B cell (primary cell): ENCODE measurements around the gene RPL14.

Experiments used
- EZH2 ChIP-seq: IDR thresholded peaks from 2 replicates; pipeline ENCODE4 v1.6.1; 2012; ENCODE audit warnings: borderline replicate concordance, low read depth, mild to moderate bottlenecking, moderate library complexity, low read length; ENCODE audit not compliant: insufficient read depth, poor library complexity, severe bottlenecking
- TF ChIP-seq, protein P1 (sequence below): fragments of 200-600 bp; IDR thresholded peaks from one replicate; pipeline ENCODE4 v1.8.0; 2022; ENCODE audit warnings: antibody characterized with exemption, mild to moderate bottlenecking

DNA sequence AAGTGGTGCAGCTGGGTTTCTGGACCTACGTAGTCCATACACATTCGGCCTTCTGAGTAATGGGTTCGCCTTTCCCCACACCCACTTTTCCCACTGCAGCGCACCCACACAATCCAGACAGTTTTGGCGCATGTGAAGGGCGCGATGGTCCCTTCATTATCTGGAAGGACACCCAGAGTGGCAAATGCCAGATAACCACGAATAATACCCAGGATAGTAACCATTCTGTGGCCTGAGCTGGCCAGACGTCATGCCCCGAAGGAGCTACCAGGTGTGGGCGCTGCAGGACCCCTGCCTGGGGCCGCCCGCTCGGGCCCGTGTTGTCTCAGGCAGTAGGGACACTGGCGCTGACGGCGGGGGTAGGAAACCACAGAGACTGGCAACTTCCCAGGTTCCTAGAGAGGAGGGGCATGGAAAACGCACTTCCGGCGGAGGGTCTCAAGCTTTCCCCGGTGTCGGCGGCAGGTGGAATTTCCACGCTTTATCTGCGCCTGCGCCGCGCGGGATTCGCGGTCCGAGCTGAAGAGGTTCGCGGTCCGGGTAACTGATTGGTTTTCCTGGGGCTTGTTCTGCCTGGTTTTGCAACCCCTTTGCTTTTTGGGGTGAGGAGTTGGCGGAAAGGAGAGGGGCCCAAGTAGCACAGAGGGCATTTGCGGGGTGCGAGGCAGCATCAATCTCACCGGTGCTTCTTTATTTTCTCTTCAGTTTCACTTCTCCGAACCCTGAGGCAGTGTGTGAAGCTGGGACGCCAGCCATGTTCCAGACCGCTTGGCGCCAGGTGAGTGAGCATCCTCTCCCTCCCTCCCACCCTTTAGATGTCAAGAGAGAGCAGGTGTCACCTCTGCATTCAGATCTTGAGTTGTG lies 48.7 kb downstream of the RPL14 start, which contains the start of gene ZNF620:
- TF ChIP-seq, protein P1, sequence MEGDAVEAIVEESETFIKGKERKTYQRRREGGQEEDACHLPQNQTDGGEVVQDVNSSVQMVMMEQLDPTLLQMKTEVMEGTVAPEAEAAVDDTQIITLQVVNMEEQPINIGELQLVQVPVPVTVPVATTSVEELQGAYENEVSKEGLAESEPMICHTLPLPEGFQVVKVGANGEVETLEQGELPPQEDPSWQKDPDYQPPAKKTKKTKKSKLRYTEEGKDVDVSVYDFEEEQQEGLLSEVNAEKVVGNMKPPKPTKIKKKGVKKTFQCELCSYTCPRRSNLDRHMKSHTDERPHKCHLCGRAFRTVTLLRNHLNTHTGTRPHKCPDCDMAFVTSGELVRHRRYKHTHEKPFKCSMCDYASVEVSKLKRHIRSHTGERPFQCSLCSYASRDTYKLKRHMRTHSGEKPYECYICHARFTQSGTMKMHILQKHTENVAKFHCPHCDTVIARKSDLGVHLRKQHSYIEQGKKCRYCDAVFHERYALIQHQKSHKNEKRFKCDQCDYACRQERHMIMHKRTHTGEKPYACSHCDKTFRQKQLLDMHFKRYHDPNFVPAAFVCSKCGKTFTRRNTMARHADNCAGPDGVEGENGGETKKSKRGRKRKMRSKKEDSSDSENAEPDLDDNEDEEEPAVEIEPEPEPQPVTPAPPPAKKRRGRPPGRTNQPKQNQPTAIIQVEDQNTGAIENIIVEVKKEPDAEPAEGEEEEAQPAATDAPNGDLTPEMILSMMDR = peak; percentile 18
- no peak for TF ChIP-seq EZH2
